H9 (cell line): ENCODE measurements around the gene KLK10. TPM values are rescaled to one million over a fixed set of nuclear protein-coding genes. Genes with fewer than 3 reads are reported as not detected.

Experiments
- DNase-seq: peaks from one replicate; pipeline ENCODE4 v3.0.0-alpha.2; 2017
- H2AFZ ChIP-seq: one replicate; pipeline ENCODE4 v1.6.1; 2013; ENCODE audit warnings: mild to moderate bottlenecking, low read length, control low read depth, moderate library complexity
- H2AK5ac ChIP-seq: 2 replicates; pipeline ENCODE4 v1.6.1; 2013; ENCODE audit warnings: low read length, control low read depth, mixed read lengths; ENCODE audit not compliant: insufficient read length
- H2BK120ac ChIP-seq: one replicate; pipeline ENCODE4 v1.6.1; 2013; ENCODE audit warnings: low read depth, mild to moderate bottlenecking, low read length, control low read depth, inconsistent platforms; ENCODE audit not compliant: poor library complexity, severe bottlenecking
- H2BK12ac ChIP-seq: 2 replicates; pipeline ENCODE4 v1.6.1; 2013; ENCODE audit warnings: low read length, control low read depth, mixed read lengths, low read depth; ENCODE audit not compliant: insufficient read length
- H2BK15ac ChIP-seq: 2 replicates; pipeline ENCODE4 v1.6.1; 2013; ENCODE audit warnings: low read depth, low read length, control low read depth
- H2BK20ac ChIP-seq: one replicate; pipeline ENCODE4 v1.6.1; 2013; ENCODE audit warnings: low read depth, mild to moderate bottlenecking, low read length, control low read depth, inconsistent platforms; ENCODE audit not compliant: poor library complexity, severe bottlenecking
- H2BK5ac ChIP-seq: 2 replicates; pipeline ENCODE4 v1.6.1; 2013; ENCODE audit warnings: low read length, control low read depth, mixed read lengths; ENCODE audit not compliant: insufficient read length
- H3K14ac ChIP-seq: 2 replicates; pipeline ENCODE4 v1.6.1; 2013; ENCODE audit warnings: low read length, control low read depth; ENCODE audit not compliant: insufficient read depth
- H3K18ac ChIP-seq: 2 replicates; pipeline ENCODE4 v1.6.1; 2013; ENCODE audit warnings: low read depth, mild to moderate bottlenecking, mixed read lengths, low read length, control low read depth; ENCODE audit not compliant: insufficient read length
- H3K23ac ChIP-seq: 2 replicates; pipeline ENCODE4 v1.6.1; 2013; ENCODE audit warnings: low read length, control low read depth, mixed read lengths, low read depth; ENCODE audit not compliant: insufficient read length
- H3K23me2 ChIP-seq: 2 replicates; pipeline ENCODE4 v1.6.1; 2013; ENCODE audit warnings: low read depth, mild to moderate bottlenecking, mixed read lengths, low read length, control low read depth; ENCODE audit not compliant: insufficient read length, poor library complexity, severe bottlenecking
- H3K27ac ChIP-seq: 2 replicates; pipeline ENCODE4 v1.5.1; 2013; ENCODE audit warnings: low read length, control low read depth, mixed read lengths, low read depth; ENCODE audit not compliant: insufficient read length
- H3K27me3 ChIP-seq: 2 replicates; pipeline ENCODE4 v1.6.1; 2013; ENCODE audit warnings: low read length, control low read depth, inconsistent platforms; ENCODE audit not compliant: insufficient read depth
- H3K4ac ChIP-seq: 2 replicates; pipeline ENCODE4 v1.6.1; 2013; ENCODE audit warnings: low read depth, mild to moderate bottlenecking, control low read depth, inconsistent platforms, low read length, moderate library complexity
- H3K4me1 ChIP-seq: 2 replicates; pipeline ENCODE4 v1.6.1; 2013; ENCODE audit warnings: low read length, control low read depth, inconsistent platforms; ENCODE audit not compliant: insufficient read depth
- H3K4me2 ChIP-seq: 2 replicates; pipeline ENCODE4 v1.6.1; 2013; ENCODE audit warnings: low read length, control low read depth, mixed read lengths; ENCODE audit not compliant: insufficient read length, insufficient read depth
- H3K56ac ChIP-seq: 2 replicates; pipeline ENCODE4 v1.6.1; 2013; ENCODE audit warnings: low read depth, mild to moderate bottlenecking, mixed read lengths, low read length, control low read depth; ENCODE audit not compliant: insufficient read length
- H3K79me1 ChIP-seq: 2 replicates; pipeline ENCODE4 v1.6.1; 2013; ENCODE audit warnings: low read depth, mild to moderate bottlenecking, moderate library complexity, low read length, control low read depth, inconsistent platforms; ENCODE audit not compliant: insufficient read depth, poor library complexity, severe bottlenecking
- H3K79me2 ChIP-seq: 2 replicates; pipeline ENCODE4 v1.6.1; 2013; ENCODE audit warnings: low read length, control low read depth, inconsistent platforms; ENCODE audit not compliant: insufficient read depth
- H3K9ac ChIP-seq: 2 replicates; pipeline ENCODE4 v1.6.1; 2013; ENCODE audit warnings: low read length, control low read depth, mixed read lengths; ENCODE audit not compliant: insufficient read length; ENCODE audit errors: extremely low read depth
- H3K9me3 ChIP-seq: one replicate; pipeline ENCODE4 v1.6.1; 2013; ENCODE audit warnings: low read depth, low read length, inconsistent platforms; ENCODE audit not compliant: control insufficient read depth
- H3T11ph ChIP-seq: one replicate; pipeline ENCODE4 v1.6.1; 2013; ENCODE audit warnings: mild to moderate bottlenecking, low read length, control low read depth, inconsistent platforms
- H4K20me1 ChIP-seq: one replicate; pipeline ENCODE4 v1.6.1; 2013; ENCODE audit not compliant: control insufficient read depth, insufficient read length, insufficient read depth
- H4K5ac ChIP-seq: 2 replicates; pipeline ENCODE4 v1.6.1; 2013; ENCODE audit warnings: low read depth, mild to moderate bottlenecking, mixed read lengths, low read length, control low read depth; ENCODE audit not compliant: insufficient read length
- H4K8ac ChIP-seq: replicated peaks from 2 replicates; pipeline ENCODE4 v1.6.1; 2013; ENCODE audit warnings: low read length, control low read depth, mixed read lengths, low read depth; ENCODE audit not compliant: insufficient read length
- H4K91ac ChIP-seq: 2 replicates; pipeline ENCODE4 v1.6.1; 2013; ENCODE audit warnings: low read depth, mild to moderate bottlenecking, moderate library complexity, mixed read lengths, low read length, control low read depth; ENCODE audit not compliant: insufficient read length
- H3K27ac Mint-ChIP-seq, 3 experiments: 2 replicates in 2 of 3; 3 replicates in 1 of 3; pipeline ENCODE4 v1.8.0; 2020 to 2021; ENCODE audit warnings: mixed read lengths in 3 of 3, mild to moderate bottlenecking in 1 of 3, moderate library complexity in 1 of 3
- H3K27me3 Mint-ChIP-seq: 2 replicates; pipeline ENCODE4 v1.8.0; 2021; ENCODE audit warnings: low read depth, mild to moderate bottlenecking, moderate library complexity, mixed read lengths
- H3K36me3 Mint-ChIP-seq, 3 experiments: 2 replicates in 2 of 3; 3 replicates in 1 of 3; pipeline ENCODE4 v1.8.0; 2020 to 2021; ENCODE audit warnings: low read depth in 3 of 3, mixed read lengths in 3 of 3; ENCODE audit not compliant: insufficient read depth in 1 of 3
- H3K4me1 Mint-ChIP-seq, 2 experiments: 2 replicates each; pipeline ENCODE4 v1.8.0; 2020; ENCODE audit warnings: mixed read lengths in 2 of 2
- H3K4me3 Mint-ChIP-seq, 2 experiments: 2 replicates in 1 of 2; 3 replicates in 1 of 2; pipeline ENCODE4 v1.8.0; 2020 to 2021; ENCODE audit warnings: mild to moderate bottlenecking in 2 of 2, mixed read lengths in 2 of 2, moderate library complexity in 1 of 2
- H3K9me3 Mint-ChIP-seq, 2 experiments: 2 replicates in 1 of 2; 3 replicates in 1 of 2; pipeline ENCODE4 v1.8.0; 2020; ENCODE audit warnings: mild to moderate bottlenecking in 2 of 2, mixed read lengths in 2 of 2, moderate library complexity in 1 of 2
- WGBS: extraction: QIAGEN DNeasy Blood & Tissue Kit; methylation state at CpG from one replicate; pipeline ENCODE4 v1.1.7; 2013; ENCODE audit warnings: missing lambda C conversion rate, low lambda C conversion rate, mixed read lengths; ENCODE audit not compliant: insufficient read length; ENCODE audit errors: extremely low coverage; 5-methylcytosine and 5-hydroxymethylcytosine counted together
- total RNA-seq: library from RNA; stranded (reverse); gene quantifications from 2 replicates; pipeline ENCODE4 v1.2.1, GENCODE V29; 2021
- TF ChIP-seq, protein P1 (sequence below): fragments of 200-600 bp; sonication (generic); conservative IDR thresholded peaks from 3 replicates; pipeline ENCODE4 v1.8.0; 2021; ENCODE audit warnings: antibody characterized with exemption, mild to moderate bottlenecking

The KLK10 gene
- total RNA-seq, 1 experiment from 2014 or later = 1.3 TPM

GRCh38 chr19:51031880-51032225 is 12.3 kb upstream of the KLK10 start:
- no peak for DNase-seq
- no peak overlapping the region for H3K14ac ChIP-seq
- H3K79me2 ChIP-seq = no peaks in the 10 kb centered on the region
- no peaks in the 10 kb centered on the region for H3K79me1 ChIP-seq
- WGBS = no CpG with 5 or more reads among the region's 28 CpGs
- H3K4me2 ChIP-seq = no peak overlapping the region
- no peak overlapping the region for H2BK15ac ChIP-seq
- H4K20me1 ChIP-seq = no peaks in the 10 kb centered on the region
- H3K9me3 Mint-ChIP-seq = no peaks in the 10 kb centered on the region; a peak in 1 of 5 replicates
- H3K23ac ChIP-seq = no peak overlapping the region
- no peak overlapping the region for H4K5ac ChIP-seq
- no peak overlapping the region for H2BK120ac ChIP-seq
- no peak overlapping the region for H4K8ac ChIP-seq
- no peak overlapping the region for H2BK12ac ChIP-seq
- peaks cover 22 to 34% of the 10 kb centered on the region in 2 experiments for H3K4me1 Mint-ChIP-seq
- no peak overlapping the region for H2BK20ac ChIP-seq
- H3K27me3 Mint-ChIP-seq = peaks cover 18% of the 10 kb centered on the region
- H4K91ac ChIP-seq = no peak overlapping the region
- no peaks in the 10 kb centered on the region for H3K36me3 Mint-ChIP-seq
- no peak overlapping the region for H2BK5ac ChIP-seq
- no peak overlapping the region for H3K27ac ChIP-seq
- no peak overlapping the region for H2AK5ac ChIP-seq
- H3K27ac Mint-ChIP-seq = no peak overlapping the region
- no peaks in the 10 kb centered on the region; the same call in 1 of the 2 replicates for H3K4me1 ChIP-seq
- no peak overlapping the region for H2AFZ ChIP-seq
- no peak overlapping the region for H3K18ac ChIP-seq
- H3T11ph ChIP-seq = no peak overlapping the region
- TF ChIP-seq, protein P1, sequence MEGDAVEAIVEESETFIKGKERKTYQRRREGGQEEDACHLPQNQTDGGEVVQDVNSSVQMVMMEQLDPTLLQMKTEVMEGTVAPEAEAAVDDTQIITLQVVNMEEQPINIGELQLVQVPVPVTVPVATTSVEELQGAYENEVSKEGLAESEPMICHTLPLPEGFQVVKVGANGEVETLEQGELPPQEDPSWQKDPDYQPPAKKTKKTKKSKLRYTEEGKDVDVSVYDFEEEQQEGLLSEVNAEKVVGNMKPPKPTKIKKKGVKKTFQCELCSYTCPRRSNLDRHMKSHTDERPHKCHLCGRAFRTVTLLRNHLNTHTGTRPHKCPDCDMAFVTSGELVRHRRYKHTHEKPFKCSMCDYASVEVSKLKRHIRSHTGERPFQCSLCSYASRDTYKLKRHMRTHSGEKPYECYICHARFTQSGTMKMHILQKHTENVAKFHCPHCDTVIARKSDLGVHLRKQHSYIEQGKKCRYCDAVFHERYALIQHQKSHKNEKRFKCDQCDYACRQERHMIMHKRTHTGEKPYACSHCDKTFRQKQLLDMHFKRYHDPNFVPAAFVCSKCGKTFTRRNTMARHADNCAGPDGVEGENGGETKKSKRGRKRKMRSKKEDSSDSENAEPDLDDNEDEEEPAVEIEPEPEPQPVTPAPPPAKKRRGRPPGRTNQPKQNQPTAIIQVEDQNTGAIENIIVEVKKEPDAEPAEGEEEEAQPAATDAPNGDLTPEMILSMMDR = no peak
- no peaks in the 10 kb centered on the region for H3K27me3 ChIP-seq
- H3K9me3 ChIP-seq = no peaks in the 10 kb centered on the region
- no peak overlapping the region for H3K4ac ChIP-seq
- no peaks in the 10 kb centered on the region for H3K23me2 ChIP-seq
- H3K4me3 Mint-ChIP-seq = no peak overlapping the region
- no peak overlapping the region for H3K9ac ChIP-seq
- H3K56ac ChIP-seq = no peak overlapping the region
